GM12878 (cell line): ENCODE measurements around the gene BCAP29. TPM values are rescaled to one million over a fixed set of nuclear protein-coding genes. Genes with fewer than 3 reads are reported as not detected.

Experiments used
- ATAC-seq: fragments of 200-7000 bp; cut with Tn5 transposase; 3 replicates; pipeline ENCODE4 v1.9.1; 2020; ENCODE audit warnings: mild to moderate bottlenecking, moderate library complexity
- BruUV-seq: library from RNA; stranded (reverse); fragments of 400-500 nt; replicated peaks from 2 replicates; lab custom pipeline; 2021; lab: Mats Ljungman, UMichigan
- CTCF ChIA-PET: fragments of 300-600 bp; sonication (Branson Sonifier 250); formaldehyde crosslinking; extraction: SDS; loops from one replicate; lab custom pipeline; 2021; ENCODE audit warnings: inconsistent platforms; lab: Yijun Ruan, JAX
- POLR2A ChIA-PET: fragments of 350-600 bp; formaldehyde crosslinking; extraction: SDS; loops from one replicate; lab custom pipeline; 2021; ENCODE audit warnings: inconsistent platforms; lab: Charles Lee
- RAD21 ChIA-PET: fragments of 300-600 bp; sonication (Branson Sonifier 250); formaldehyde crosslinking; loops from one replicate; lab custom pipeline; 2023; ENCODE audit warnings: antibody characterized with exemption; ENCODE audit not compliant: unreplicated experiment; lab: Charles Lee
- SMC1A ChIA-PET: fragments of 300-600 bp; sonication (Branson Sonifier 250); formaldehyde crosslinking; loops from one replicate; lab custom pipeline; 2023; ENCODE audit not compliant: unreplicated experiment, uncharacterized antibody; lab: Charles Lee
- DNase-seq: peaks from one replicate; pipeline ENCODE4 v3.0.0-alpha.2; 2011; ENCODE audit warnings: low read depth, low spot score
- FAIRE-seq: peaks from 3 replicates; lab custom pipeline; 2011; peaks lifted over from hg19 to GRCh38; lab: Jason Lieb, UNC
- H2AFZ ChIP-seq: 2 replicates; pipeline ENCODE4 v1.6.0; 2011; ENCODE audit warnings: low read depth, low read length, control low read depth; ENCODE audit not compliant: control insufficient read depth
- H3K27ac ChIP-seq: 2 replicates; pipeline ENCODE4 v1.5.1; 2011; ENCODE audit warnings: control low read depth; ENCODE audit not compliant: control insufficient read depth, insufficient read depth
- H3K27me3 ChIP-seq, 2 experiments: replicated peaks in 1 of 2; 2 replicates each; pipeline versions ENCODE4 v1.6.0 to v1.6.1; 2011; ENCODE audit warnings: low read length in 1 of 2; ENCODE audit not compliant: control insufficient read depth in 2 of 2, insufficient read depth in 2 of 2
- H3K36me3 ChIP-seq, 2 experiments: 2 replicates each; pipeline ENCODE4 v1.5.1; 2011; ENCODE audit warnings: low read length in 1 of 2; ENCODE audit not compliant: control insufficient read depth in 2 of 2, insufficient read depth in 2 of 2
- H3K4me1 ChIP-seq: 2 replicates; pipeline ENCODE4 v1.6.1; 2011; ENCODE audit warnings: mild to moderate bottlenecking, low read length, moderate library complexity, mixed read lengths; ENCODE audit not compliant: control insufficient read depth, insufficient read depth
- H3K4me2 ChIP-seq: 2 replicates; pipeline ENCODE4 v1.6.0; 2011; ENCODE audit warnings: control low read depth; ENCODE audit not compliant: control insufficient read depth, insufficient read depth
- H3K4me3 ChIP-seq: fragments of 200-600 bp; sonication (generic); 2 replicates; pipeline ENCODE4 v1.5.1; 2016
- H3K79me2 ChIP-seq: 2 replicates; pipeline ENCODE4 v1.6.0; 2011; ENCODE audit warnings: low read length; ENCODE audit not compliant: control insufficient read depth, insufficient read depth
- H3K9ac ChIP-seq: 2 replicates; pipeline ENCODE4 v1.8.0; 2011; ENCODE audit warnings: low read length, control low read depth, mixed read lengths; ENCODE audit not compliant: control insufficient read depth, insufficient read depth
- H3K9me3 ChIP-seq: replicated peaks from 3 replicates; pipeline ENCODE4 v1.5.1; 2011; ENCODE audit warnings: mild to moderate bottlenecking, low read length; ENCODE audit not compliant: control insufficient read depth, insufficient read depth
- H4K20me1 ChIP-seq: 2 replicates; pipeline ENCODE4 v1.6.0; 2011; ENCODE audit not compliant: control insufficient read depth, insufficient read depth
- CBX5 ChIP-seq: sonication (generic); IDR thresholded peaks from 2 replicates; pipeline ENCODE4 v1.6.1; 2016; ENCODE audit warnings: low read depth, moderate library complexity, mild to moderate bottlenecking, inconsistent platforms
- NBN ChIP-seq: fragments of 450-650 bp; IDR thresholded peaks from 2 replicates; pipeline ENCODE4 v1.6.1; 2016
- NFYA ChIP-seq: IDR thresholded peaks from 2 replicates; pipeline ENCODE4 v1.6.1; 2011; ENCODE audit warnings: low read depth, mild to moderate bottlenecking, low read length, improper control_type of control experiment, borderline replicate concordance
- POLR2AphosphoS5 ChIP-seq: IDR thresholded peaks from 2 replicates; pipeline ENCODE4 v1.6.1; 2011; ENCODE audit warnings: mild to moderate bottlenecking, low read length, inconsistent platforms
- ZNF274 ChIP-seq: IDR thresholded peaks from one replicate; pipeline ENCODE4 v1.8.0; 2011; ENCODE audit not compliant: insufficient read length, insufficient read depth
- WGBS: methylation state at CpG from one replicate; pipeline ENCODE4 v1.1.6; 2016; ENCODE audit warnings: low lambda C conversion rate; ENCODE audit not compliant: insufficient replicate concordance, insufficient coverage; ENCODE audit errors: missing lambda C conversion rate; 5-methylcytosine and 5-hydroxymethylcytosine counted together
- in situ Hi-C: fragments of 300-500 bp; cut with MboI; formaldehyde crosslinking; loops from 9 replicates; pipeline ENCODE4 v1.14.3; 2018; ENCODE audit warnings: mixed read lengths
- intact Hi-C: fragments of 100-400 bp; cut with micrococcal nuclease; formaldehyde crosslinking; loops from one replicate; pipeline ENCODE4 v1.14.2; 2022; ENCODE audit not compliant: unreplicated experiment
- polyA plus RNA-seq, 11 experiments: library from polyadenylated mRNA; depleted of rRNA in 4 of 11; unstranded in 6 of 11; stranded (reverse) in 5 of 11; fragments of >200 nt; fragmentation: Nextera tagmentation in 4 of 11; fragmentation: Illumina TruSeq in 1 of 11; extraction: Ambion mirVana in 4 of 11; extraction: Trizol in 1 of 11; gene quantifications; 1 replicate in 1 of 11; 2 replicates in 10 of 11; pipeline versions ENCODE4 v1.2.1 to v1.2.3, GENCODE V29; 2011 to 2016; ENCODE audit warnings: inconsistent platforms in 2 of 11, missing spikeins in 2 of 11, low read depth in 1 of 11
- total RNA-seq, 4 experiments: library from RNA; depleted of rRNA in 3 of 4; stranded (reverse); fragments of >200 nt in 3 of 4; fragmentation: Illumina TruSeq in 1 of 4; extraction: Trizol in 1 of 4; gene quantifications; 2 replicates each; pipeline versions ENCODE4 v1.2.1 to v1.2.3, GENCODE V29; 2013 to 2021

Gene BCAP29
- total and polyA plus RNA-seq, 10 of the 15 experiments (the other 5 are each of a cell fraction or from before 2014, with no cell fraction given): 26.5 to 58.5 (median 34.8) TPM

- Histone ChIP-seq H3K79me2 (no peaks in the 10 kb centered on the region), H3K4me2 (no peak overlapping the region), H3K4me3 (no peak overlapping the region), H2AFZ (no peak overlapping the region), H3K27ac (no peak overlapping the region), H3K4me1 (no peaks in the 10 kb centered on the region), H4K20me1 (no peaks in the 10 kb centered on the region), H3K9ac (no peak overlapping the region), H3K36me3 (peaks cover 3 to 18% of the 10 kb centered on the region in 2 experiments), H3K27me3 (no peaks in the 10 kb centered on the region), H3K9me3 (peaks cover 13% of the 10 kb centered on the region; the same call in 2 of the 3 replicates)
- 94% methylated on average over 4 of the region's 4 CpGs for WGBS
- ChIA-PET POLR2A (no interaction called here), SMC1A (no interaction called here), CTCF (no interaction called here), RAD21 (no interaction called here)
- ATAC-seq (no peak), FAIRE-seq (no peak), DNase-seq (no peak)
- intact Hi-C loops: no loop called here
- in situ Hi-C loops: no loop called here
- no TSS peak for BruUV-seq
- TF ChIP-seq NBN (no peak), CBX5 (peak; percentile 45; the same call in 1 of the 2 replicates)
These were observed 35.0 kb upstream of the BCAP29 start for GRCh38 chr7:107544848-107545591.

GRCh38 chr7:107551936-107552335 lies 28.1 kb upstream of the BCAP29 start:
- Histone ChIP-seq H3K36me3 (0 out of 4 replicates have a peak, but pooled peaks cover 0 to 5% of the 10 kb centered on the region in 2 experiments), H2AFZ (no peak overlapping the region), H4K20me1 (no peaks in the 10 kb centered on the region), H3K79me2 (no peaks in the 10 kb centered on the region), H3K27ac (no peak overlapping the region), H3K4me3 (no peak overlapping the region), H3K27me3 (no peaks in the 10 kb centered on the region), H3K4me2 (no peak overlapping the region), H3K4me1 (no peaks in the 10 kb centered on the region), H3K9ac (no peak overlapping the region), H3K9me3 (no peaks in the 10 kb centered on the region)
- in situ Hi-C loops: no loop called here
- 92% methylated on average over 1 of the region's 1 CpG for WGBS
- POLR2A ChIA-PET: no interaction called here
- intact Hi-C loops: no loop called here
- no peak for DNase-seq
- TF ChIP-seq NFYA (no peak), ZNF274 (no peak), POLR2AphosphoS5 (no peak)
- SMC1A ChIA-PET: interaction anchor here (1.3 kb wide), 1 partner anchor 88 kb away, joined by 3 read pairs; no protein-coding TSS in a partner anchor
- BruUV-seq: no TSS peak
- CTCF ChIA-PET: no interaction called here
- ATAC-seq: no peak
- RAD21 ChIA-PET: no interaction called here
- FAIRE-seq: no peak
